Osteocyte (in vitro differentiated cells): ENCODE data around the gene ITGB3. TPM values are rescaled to one million over a fixed set of nuclear protein-coding genes. Genes with fewer than 3 reads are reported as not detected.
"Not testable (repeated sequence)": the region's sequence is repeated elsewhere in the genome, so short reads cannot be mapped to it uniquely, and the experiment has no call there.

Experiments
- DNase-seq: peaks from one replicate; pipeline ENCODE4 v3.0.0; 2021; ENCODE audit warnings: mixed read lengths; ENCODE audit not compliant: unreplicated experiment; ENCODE audit errors: extremely low spot score
- H3K27ac Mint-ChIP-seq: one replicate; pipeline ENCODE4 v1.8.0; 2021; ENCODE audit warnings: mild to moderate bottlenecking, mixed read lengths; ENCODE audit not compliant: unreplicated experiment
- H3K27me3 Mint-ChIP-seq: one replicate; pipeline ENCODE4 v1.8.0; 2021; ENCODE audit warnings: mixed read lengths; ENCODE audit not compliant: unreplicated experiment
- H3K36me3 Mint-ChIP-seq: one replicate; pipeline ENCODE4 v1.8.0; 2021; ENCODE audit warnings: mixed read lengths; ENCODE audit not compliant: unreplicated experiment
- H3K4me1 Mint-ChIP-seq: one replicate; pipeline ENCODE4 v1.8.0; 2021; ENCODE audit warnings: mixed read lengths; ENCODE audit not compliant: unreplicated experiment
- H3K4me3 Mint-ChIP-seq: one replicate; pipeline ENCODE4 v1.8.0; 2021; ENCODE audit warnings: mild to moderate bottlenecking, moderate library complexity, mixed read lengths; ENCODE audit not compliant: unreplicated experiment
- H3K9me3 Mint-ChIP-seq: one replicate; pipeline ENCODE4 v1.8.0; 2021; ENCODE audit warnings: mixed read lengths; ENCODE audit not compliant: unreplicated experiment
- CTCF ChIP-seq: fragments of 200-600 bp; sonication (generic); IDR thresholded peaks from 2 replicates; pipeline ENCODE4 v1.5.0; 2021; ENCODE audit warnings: antibody characterized with exemption, mild to moderate bottlenecking, moderate library complexity
- total RNA-seq: library from RNA; stranded (reverse); gene quantifications from 2 replicates; pipeline ENCODE4 v1.2.1, GENCODE V29; 2021

Gene ITGB3
- total RNA-seq, 1 donor from 2014 or later = 3.3 TPM

- Mint-ChIP-seq H3K27ac (no peak overlapping the region), H3K9me3 (no peaks in the 10 kb centered on the region), H3K36me3 (no peaks in the 10 kb centered on the region), H3K27me3 (no peaks in the 10 kb centered on the region), H3K4me1 (peaks cover 23% of the 10 kb centered on the region), H3K4me3 (no peak overlapping the region)
- DNase-seq = no peak
- TF ChIP-seq CTCF = no peak
Measured at GRCh38 chr17:47223460-47223859, 30.2 kb upstream of the ITGB3 start.

DNA sequence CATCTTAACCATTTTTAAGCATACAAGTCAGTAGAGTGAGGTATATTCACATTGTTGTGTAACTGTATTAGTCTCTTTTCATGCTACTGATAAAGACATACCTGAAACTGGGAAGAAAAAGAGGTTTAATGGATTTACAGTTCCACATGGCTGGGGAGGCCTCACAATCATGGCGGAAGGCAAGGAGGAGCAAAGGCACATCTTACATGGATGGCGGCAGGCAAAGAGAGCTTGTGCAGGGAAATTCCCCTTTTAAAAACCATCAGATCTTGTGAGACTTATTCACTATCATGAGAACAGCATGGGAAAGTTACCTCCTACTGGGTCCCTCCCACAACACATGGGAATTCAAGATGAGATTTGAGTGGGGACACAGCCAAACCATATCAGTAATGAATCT is 29.6 kb upstream of the ITGB3 start:
- Mint-ChIP-seq H3K27ac (peak overlapping the region; percentile 45), H3K4me1 (peaks cover 23% of the 10 kb centered on the region)
- not testable (repeated sequence) for H3K27me3 Mint-ChIP-seq, H3K36me3 Mint-ChIP-seq, DNase-seq, H3K4me3 Mint-ChIP-seq, H3K9me3 Mint-ChIP-seq

DNA sequence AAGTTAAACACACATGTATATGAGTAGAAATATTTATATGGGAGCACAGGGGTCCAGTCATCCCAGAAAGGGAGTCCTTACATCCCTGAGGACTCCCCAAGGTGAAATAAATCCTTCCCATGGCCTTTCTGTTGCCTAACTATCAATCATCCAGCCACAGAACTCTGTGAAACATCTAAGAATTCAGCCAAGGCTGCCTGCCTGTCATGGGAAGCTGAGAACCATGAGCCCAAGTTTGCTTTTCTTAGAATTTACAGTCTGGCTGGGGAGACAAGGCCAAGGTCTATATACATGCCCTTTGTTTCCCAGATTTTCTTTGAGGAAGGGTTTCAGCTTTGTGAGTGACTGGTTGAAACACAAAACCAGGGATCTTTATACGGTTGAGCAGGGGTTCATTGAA is 28.7 kb upstream of the ITGB3 start:
- no peak for DNase-seq
- peaks cover 30% of the 10 kb centered on the region for H3K4me1 Mint-ChIP-seq
- TF ChIP-seq CTCF = no peak
- H3K27ac Mint-ChIP-seq = peak overlapping the region; percentile 90
- H3K36me3 Mint-ChIP-seq = no peaks in the 10 kb centered on the region
- no peak overlapping the region for H3K4me3 Mint-ChIP-seq
- no peaks in the 10 kb centered on the region for H3K27me3 Mint-ChIP-seq
- no peaks in the 10 kb centered on the region for H3K9me3 Mint-ChIP-seq

DNA sequence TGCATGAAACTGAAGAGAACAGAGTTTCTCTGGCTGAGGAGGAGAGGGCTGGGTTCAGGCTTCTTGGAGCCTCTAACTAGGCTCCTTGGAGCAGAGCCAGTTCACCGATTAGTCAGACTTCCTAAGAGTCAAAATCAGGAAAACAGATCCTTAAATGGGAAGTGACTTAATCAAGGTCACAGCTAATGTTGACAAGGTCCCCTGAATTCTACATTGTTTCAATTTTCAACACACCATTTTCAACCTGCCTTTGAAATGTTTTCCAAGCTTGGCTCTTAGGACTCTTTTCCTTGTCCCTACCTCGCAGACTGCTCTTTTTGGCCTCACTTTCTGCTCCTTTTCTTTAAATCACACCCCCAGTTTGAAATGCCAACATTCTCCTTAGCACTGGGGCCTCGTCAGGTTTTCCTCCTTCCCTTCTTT is 28.2 kb upstream of the ITGB3 start:
- TF ChIP-seq CTCF = no peak
- Mint-ChIP-seq H3K27me3 (no peaks in the 10 kb centered on the region), H3K9me3 (no peaks in the 10 kb centered on the region), H3K4me1 (peaks cover 35% of the 10 kb centered on the region), H3K27ac (peak overlapping the region; percentile 90), H3K36me3 (no peaks in the 10 kb centered on the region), H3K4me3 (no peak overlapping the region)
- DNase-seq = no peak

DNA sequence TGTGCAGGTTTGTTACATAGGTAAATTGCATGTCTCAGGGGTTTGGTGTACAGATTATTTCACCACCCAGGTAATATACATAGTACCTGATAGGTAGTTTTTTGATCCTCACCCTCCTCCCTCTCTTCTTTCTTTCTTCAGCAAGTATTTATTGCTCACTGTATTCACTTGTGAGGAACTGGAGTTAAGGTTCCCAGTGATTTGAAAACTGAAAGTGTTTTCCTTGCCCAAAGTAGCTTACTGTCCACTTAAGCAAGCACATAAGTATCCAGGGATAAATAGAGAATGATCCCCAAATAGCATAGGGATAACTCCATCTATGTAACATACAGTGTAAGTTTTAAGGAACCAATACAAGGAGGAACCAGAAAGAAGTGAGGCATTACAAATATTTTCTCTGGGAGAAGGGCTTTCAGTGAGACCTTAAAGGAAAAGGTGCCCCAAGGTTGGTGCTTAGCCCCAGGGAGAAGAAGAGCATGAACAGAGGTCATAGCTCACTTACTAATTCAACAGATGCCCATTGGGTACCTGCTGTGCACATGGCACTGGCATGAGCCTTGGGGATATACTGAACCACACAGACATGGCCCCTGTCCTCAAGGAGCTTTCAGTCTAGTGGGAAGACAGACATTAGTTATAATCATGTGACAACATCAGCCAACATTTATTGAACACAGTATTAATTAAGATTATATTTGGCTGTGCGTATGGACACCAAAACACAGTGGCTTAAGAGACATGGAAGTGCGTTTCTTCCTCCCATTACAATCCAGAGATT is 27.5 kb upstream of the ITGB3 start:
- no peak for TF ChIP-seq CTCF

More for the DNA sequence above, 27.5 kb upstream of the ITGB3 start:
- Mint-ChIP-seq H3K27me3 (no peaks in the 10 kb centered on the region), H3K36me3 (no peaks in the 10 kb centered on the region), H3K9me3 (no peaks in the 10 kb centered on the region), H3K4me3 (no peak overlapping the region), H3K4me1 (peaks cover 37% of the 10 kb centered on the region), H3K27ac (peak overlapping the region; percentile 90)
- no peak for DNase-seq
